Measurements from ENCODE around the gene STK11.

DNA sequence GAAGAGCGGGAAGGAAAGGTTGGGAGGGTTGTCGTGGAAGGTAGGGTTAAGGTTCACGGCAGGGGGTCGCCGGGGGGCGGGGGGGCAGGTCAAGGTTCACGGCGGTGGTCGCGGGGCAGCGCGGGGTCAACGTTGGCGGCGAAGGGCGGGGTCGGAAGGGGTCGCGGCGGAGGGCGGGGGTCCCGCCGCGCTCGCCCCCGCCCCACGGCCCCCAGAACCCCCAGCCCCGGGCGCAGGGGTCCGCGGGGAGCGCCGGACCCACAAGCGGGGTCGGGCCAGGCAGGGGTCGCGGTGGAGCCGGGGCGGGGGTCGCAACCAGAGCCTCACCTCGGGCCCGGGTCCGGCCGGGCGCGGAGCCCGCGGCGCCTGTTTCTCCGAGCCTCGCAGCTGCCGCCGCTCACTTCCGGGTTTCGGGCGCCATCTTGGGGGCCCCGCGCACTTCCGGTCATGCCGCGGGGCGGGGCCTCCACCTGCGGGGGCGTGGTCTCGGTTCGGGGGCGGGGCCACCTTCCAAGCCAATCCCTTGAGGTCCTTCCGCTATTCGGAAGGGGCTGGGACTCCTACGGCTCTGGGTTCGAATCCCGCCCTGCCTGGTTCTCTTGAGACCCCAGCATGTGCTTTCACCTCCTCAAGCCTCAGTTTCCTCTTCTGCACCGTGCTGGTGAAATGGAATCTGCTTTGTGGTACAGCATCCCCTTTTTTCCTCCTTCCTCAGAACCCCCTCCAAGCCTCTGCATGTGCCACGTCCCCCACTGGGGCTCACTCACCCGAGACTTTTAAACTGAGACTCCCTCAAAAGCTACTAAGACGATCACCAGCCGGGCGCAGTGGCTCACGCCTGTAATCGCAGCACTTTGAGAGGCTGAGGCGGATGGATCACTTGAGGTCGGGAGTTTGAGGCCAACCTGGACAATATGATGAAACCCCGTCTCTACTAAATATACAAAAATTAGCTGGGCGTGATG lies 31.5 kb upstream of the STK11 start, which contains the start of gene SBNO2:
- TF ChIP-seq, protein P1, sequence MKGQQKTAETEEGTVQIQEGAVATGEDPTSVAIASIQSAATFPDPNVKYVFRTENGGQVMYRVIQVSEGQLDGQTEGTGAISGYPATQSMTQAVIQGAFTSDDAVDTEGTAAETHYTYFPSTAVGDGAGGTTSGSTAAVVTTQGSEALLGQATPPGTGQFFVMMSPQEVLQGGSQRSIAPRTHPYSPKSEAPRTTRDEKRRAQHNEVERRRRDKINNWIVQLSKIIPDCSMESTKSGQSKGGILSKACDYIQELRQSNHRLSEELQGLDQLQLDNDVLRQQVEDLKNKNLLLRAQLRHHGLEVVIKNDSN (IDR thresholded peaks at IDR 0.05): peak; percentile 89
- TF ChIP-seq, protein P2, sequence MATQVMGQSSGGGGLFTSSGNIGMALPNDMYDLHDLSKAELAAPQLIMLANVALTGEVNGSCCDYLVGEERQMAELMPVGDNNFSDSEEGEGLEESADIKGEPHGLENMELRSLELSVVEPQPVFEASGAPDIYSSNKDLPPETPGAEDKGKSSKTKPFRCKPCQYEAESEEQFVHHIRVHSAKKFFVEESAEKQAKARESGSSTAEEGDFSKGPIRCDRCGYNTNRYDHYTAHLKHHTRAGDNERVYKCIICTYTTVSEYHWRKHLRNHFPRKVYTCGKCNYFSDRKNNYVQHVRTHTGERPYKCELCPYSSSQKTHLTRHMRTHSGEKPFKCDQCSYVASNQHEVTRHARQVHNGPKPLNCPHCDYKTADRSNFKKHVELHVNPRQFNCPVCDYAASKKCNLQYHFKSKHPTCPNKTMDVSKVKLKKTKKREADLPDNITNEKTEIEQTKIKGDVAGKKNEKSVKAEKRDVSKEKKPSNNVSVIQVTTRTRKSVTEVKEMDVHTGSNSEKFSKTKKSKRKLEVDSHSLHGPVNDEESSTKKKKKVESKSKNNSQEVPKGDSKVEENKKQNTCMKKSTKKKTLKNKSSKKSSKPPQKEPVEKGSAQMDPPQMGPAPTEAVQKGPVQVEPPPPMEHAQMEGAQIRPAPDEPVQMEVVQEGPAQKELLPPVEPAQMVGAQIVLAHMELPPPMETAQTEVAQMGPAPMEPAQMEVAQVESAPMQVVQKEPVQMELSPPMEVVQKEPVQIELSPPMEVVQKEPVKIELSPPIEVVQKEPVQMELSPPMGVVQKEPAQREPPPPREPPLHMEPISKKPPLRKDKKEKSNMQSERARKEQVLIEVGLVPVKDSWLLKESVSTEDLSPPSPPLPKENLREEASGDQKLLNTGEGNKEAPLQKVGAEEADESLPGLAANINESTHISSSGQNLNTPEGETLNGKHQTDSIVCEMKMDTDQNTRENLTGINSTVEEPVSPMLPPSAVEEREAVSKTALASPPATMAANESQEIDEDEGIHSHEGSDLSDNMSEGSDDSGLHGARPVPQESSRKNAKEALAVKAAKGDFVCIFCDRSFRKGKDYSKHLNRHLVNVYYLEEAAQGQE (IDR thresholded peaks at IDR 0.05; ENCODE audit: low read depth): peak; percentile 27; the same call in 1 of the 2 replicates
- TF ChIP-seq EP300 (IDR thresholded peaks at IDR 0.05; ENCODE audit: borderline replicate concordance) (0 out of 2 replicates have a peak, but pooled peaks have one; percentile 17), EGR1 (IDR thresholded peaks at IDR 0.05) (peak; percentile 71), ZBTB7A (IDR thresholded peaks at IDR 0.05; ENCODE audit: low read depth) (no peak; the same call in none of the 2 replicates), CEBPB (IDR thresholded peaks at IDR 0.05) (no peak)
- TF ChIP-seq, protein P3, sequence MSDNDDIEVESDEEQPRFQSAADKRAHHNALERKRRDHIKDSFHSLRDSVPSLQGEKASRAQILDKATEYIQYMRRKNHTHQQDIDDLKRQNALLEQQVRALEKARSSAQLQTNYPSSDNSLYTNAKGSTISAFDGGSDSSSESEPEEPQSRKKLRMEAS (IDR thresholded peaks at IDR 0.05): peak; percentile 80

Data from Ishikawa (cell line).